A673 (cell line): ENCODE measurements around the gene ATRNL1.

ENCODE experiments used
- EZH2 ChIP-seq: fragments of 200-600 bp; sonication (generic); IDR thresholded peaks from 2 replicates; pipeline ENCODE4 v1.6.1; 2017; ENCODE audit warnings: borderline replicate concordance, low read depth, mild to moderate bottlenecking, mixed read lengths, antibody characterized with exemption, low read length; ENCODE audit not compliant: poor library complexity, severe bottlenecking
- TF ChIP-seq, protein P1 (sequence below): fragments of 300-800, 200-600 bp; sonication (generic); conservative IDR thresholded peaks from 2 replicates; pipeline ENCODE4 v1.5.1; 2017; ENCODE audit warnings: low read depth, mild to moderate bottlenecking, antibody characterized with exemption, low read length, moderate library complexity, mixed read lengths

DNA sequence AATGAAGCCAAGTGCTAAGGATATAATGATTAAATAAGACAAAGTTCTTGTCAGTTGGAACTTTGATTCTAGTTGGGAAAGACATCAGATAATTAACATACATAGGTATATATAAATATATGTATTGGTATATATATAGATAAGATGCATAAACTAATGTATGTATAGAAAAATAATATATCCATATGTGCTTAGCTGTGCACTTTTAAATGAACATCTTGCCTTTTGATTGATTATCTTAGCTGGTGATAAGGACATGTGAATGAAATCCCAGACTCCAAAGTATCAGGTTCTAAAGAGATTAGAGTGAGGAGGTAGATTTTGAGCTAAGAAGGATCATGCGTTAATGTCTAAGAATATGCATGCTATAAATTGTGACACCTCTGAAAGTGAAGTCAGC lies 822.3 kb downstream of the ATRNL1 start:
- no peak for TF ChIP-seq EZH2
- TF ChIP-seq, protein P1, sequence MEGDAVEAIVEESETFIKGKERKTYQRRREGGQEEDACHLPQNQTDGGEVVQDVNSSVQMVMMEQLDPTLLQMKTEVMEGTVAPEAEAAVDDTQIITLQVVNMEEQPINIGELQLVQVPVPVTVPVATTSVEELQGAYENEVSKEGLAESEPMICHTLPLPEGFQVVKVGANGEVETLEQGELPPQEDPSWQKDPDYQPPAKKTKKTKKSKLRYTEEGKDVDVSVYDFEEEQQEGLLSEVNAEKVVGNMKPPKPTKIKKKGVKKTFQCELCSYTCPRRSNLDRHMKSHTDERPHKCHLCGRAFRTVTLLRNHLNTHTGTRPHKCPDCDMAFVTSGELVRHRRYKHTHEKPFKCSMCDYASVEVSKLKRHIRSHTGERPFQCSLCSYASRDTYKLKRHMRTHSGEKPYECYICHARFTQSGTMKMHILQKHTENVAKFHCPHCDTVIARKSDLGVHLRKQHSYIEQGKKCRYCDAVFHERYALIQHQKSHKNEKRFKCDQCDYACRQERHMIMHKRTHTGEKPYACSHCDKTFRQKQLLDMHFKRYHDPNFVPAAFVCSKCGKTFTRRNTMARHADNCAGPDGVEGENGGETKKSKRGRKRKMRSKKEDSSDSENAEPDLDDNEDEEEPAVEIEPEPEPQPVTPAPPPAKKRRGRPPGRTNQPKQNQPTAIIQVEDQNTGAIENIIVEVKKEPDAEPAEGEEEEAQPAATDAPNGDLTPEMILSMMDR = no peak
